T-helper 1 cell (primary cell): Measurements from ENCODE around the gene SELENOV.

Experiments used
- DNase-seq, 5 donors: peaks; one replicate each; pipeline ENCODE4 v3.0.0-alpha.2; 2012 to 2020

Gene SELENOV

GRCh38 chr19:39494661-39495060, 20.3 kb upstream of the SELENOV start:
- DNase-seq, result no peak

GRCh38 chr19:39496063-39496462, 18.9 kb upstream of the SELENOV start:
- no peak for DNase-seq

GRCh38 chr19:39497701-39497995, 17.3 kb upstream of the SELENOV start:
- DNase-seq, result no peak

- peak in 1 of 5 donors; percentile 17 for DNase-seq
Measured at GRCh38 chr19:39497996-39498797, 16.7 kb upstream of the SELENOV start.

GRCh38 chr19:39498798-39499642, 15.9 kb upstream of the SELENOV start, which contains the start of gene DLL3:
Gene DLL3 (plus strand): TSS chr19:39498947. CDS start chr19:39498975, 28 bp downstream.
- DNase-seq, result no peak

- no peak for DNase-seq
Measured at GRCh38 chr19:39499932-39500331, 15.0 kb upstream of the SELENOV start.

GRCh38 chr19:39500543-39500942, 14.4 kb upstream of the SELENOV start:
- no peak for DNase-seq

- DNase-seq, result no peak
Measured at GRCh38 chr19:39501340-39501739, 13.6 kb upstream of the SELENOV start.

- DNase-seq, result peak; percentile 61 to 80 (median 70)
Measured at GRCh38 chr19:39502640-39503417, 12.1 kb upstream of the SELENOV start.

GRCh38 chr19:39506598-39506943, 8.4 kb upstream of the SELENOV start:
- no peak for DNase-seq

GRCh38 chr19:39506944-39507714, 7.8 kb upstream of the SELENOV start:
- peak in 2 of 5 donors; percentile 38 to 45 for DNase-seq

GRCh38 chr19:39507715-39508364, 7.1 kb upstream of the SELENOV start:
- DNase-seq, result no peak

- no peak for DNase-seq
Measured at GRCh38 chr19:39508629-39509028, 6.3 kb upstream of the SELENOV start.

GRCh38 chr19:39509233-39509632, 5.7 kb upstream of the SELENOV start:
- no peak for DNase-seq

- DNase-seq, result no peak
Measured at GRCh38 chr19:39512988-39513387, 2.0 kb upstream of the SELENOV start.

GRCh38 chr19:39515551-39516191, 732 bp downstream of the SELENOV start:
- no peak for DNase-seq

GRCh38 chr19:39516270-39516669, 1.3 kb downstream of the SELENOV start:
- DNase-seq, result no peak

GRCh38 chr19:39517432-39517831, 2.5 kb downstream of the SELENOV start:
- no peak for DNase-seq

- DNase-seq, result no peak
Measured at GRCh38 chr19:39518458-39518857, 3.5 kb downstream of the SELENOV start.

GRCh38 chr19:39518975-39519374, 4.0 kb downstream of the SELENOV start:
- DNase-seq, result no peak
